RWPE2 (cell line): ENCODE measurements around the gene SMAD3.

ENCODE experiments used
- ATAC-seq: fragments of 200-7000 bp; cut with Tn5 transposase; 3 replicates; pipeline ENCODE4 v1.9.1; 2021; ENCODE audit warnings: low read depth
- DNase-seq: peaks from one replicate; pipeline ENCODE4 v3.0.0-alpha.2; 2020; ENCODE audit warnings: low spot score
- H3K27ac ChIP-seq: fragments of 450-650 bp; 2 replicates; pipeline ENCODE4 v1.5.1; 2017; ENCODE audit warnings: mild to moderate bottlenecking; ENCODE audit not compliant: poor library complexity, severe bottlenecking
- H3K27me3 ChIP-seq: fragments of 250-450 bp; sonication (Bioruptor Pico); 2 replicates; pipeline ENCODE4 v1.5.1; 2021; ENCODE audit warnings: mild to moderate bottlenecking, moderate library complexity; ENCODE audit not compliant: insufficient read depth, poor library complexity, severe bottlenecking
- H3K36me3 ChIP-seq: fragments of 250-450 bp; sonication (Bioruptor Pico); 2 replicates; pipeline ENCODE4 v1.5.1; 2020; ENCODE audit warnings: low read depth, mild to moderate bottlenecking, moderate library complexity
- H3K4me1 ChIP-seq: fragments of 250-450 bp; sonication (Bioruptor Pico); 2 replicates; pipeline ENCODE4 v1.5.1; 2021; ENCODE audit warnings: mild to moderate bottlenecking, moderate library complexity; ENCODE audit not compliant: insufficient read depth, poor library complexity, severe bottlenecking
- H3K4me3 ChIP-seq: fragments of 250-450 bp; sonication (Bioruptor Pico); 2 replicates; pipeline ENCODE4 v1.5.1; 2021; ENCODE audit warnings: mild to moderate bottlenecking, moderate library complexity; ENCODE audit not compliant: severe bottlenecking
- H3K9me3 ChIP-seq: fragments of 250-450 bp; sonication (Bioruptor Pico); 2 replicates; pipeline ENCODE4 v1.5.1; 2021; ENCODE audit warnings: mild to moderate bottlenecking, moderate library complexity; ENCODE audit not compliant: severe bottlenecking
- TF ChIP-seq, protein P1 (sequence below): fragments of 450-650 bp; IDR thresholded peaks from one replicate; pipeline ENCODE4 v1.5.1; 2017; ENCODE audit warnings: mild to moderate bottlenecking, moderate library complexity; ENCODE audit not compliant: poor library complexity, severe bottlenecking

The SMAD3 gene

GRCh38 chr15:67080900-67081431, 15.6 kb downstream of the SMAD3 start:
- TF ChIP-seq, protein P1, sequence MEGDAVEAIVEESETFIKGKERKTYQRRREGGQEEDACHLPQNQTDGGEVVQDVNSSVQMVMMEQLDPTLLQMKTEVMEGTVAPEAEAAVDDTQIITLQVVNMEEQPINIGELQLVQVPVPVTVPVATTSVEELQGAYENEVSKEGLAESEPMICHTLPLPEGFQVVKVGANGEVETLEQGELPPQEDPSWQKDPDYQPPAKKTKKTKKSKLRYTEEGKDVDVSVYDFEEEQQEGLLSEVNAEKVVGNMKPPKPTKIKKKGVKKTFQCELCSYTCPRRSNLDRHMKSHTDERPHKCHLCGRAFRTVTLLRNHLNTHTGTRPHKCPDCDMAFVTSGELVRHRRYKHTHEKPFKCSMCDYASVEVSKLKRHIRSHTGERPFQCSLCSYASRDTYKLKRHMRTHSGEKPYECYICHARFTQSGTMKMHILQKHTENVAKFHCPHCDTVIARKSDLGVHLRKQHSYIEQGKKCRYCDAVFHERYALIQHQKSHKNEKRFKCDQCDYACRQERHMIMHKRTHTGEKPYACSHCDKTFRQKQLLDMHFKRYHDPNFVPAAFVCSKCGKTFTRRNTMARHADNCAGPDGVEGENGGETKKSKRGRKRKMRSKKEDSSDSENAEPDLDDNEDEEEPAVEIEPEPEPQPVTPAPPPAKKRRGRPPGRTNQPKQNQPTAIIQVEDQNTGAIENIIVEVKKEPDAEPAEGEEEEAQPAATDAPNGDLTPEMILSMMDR = no peak
- no peak overlapping the region for H3K4me3 ChIP-seq
- DNase-seq = no peak
- no peaks in the 10 kb centered on the region for H3K27me3 ChIP-seq
- H3K27ac ChIP-seq = peak overlapping the region; percentile 27
- H3K4me1 ChIP-seq = peaks cover 74% of the 10 kb centered on the region
- H3K36me3 ChIP-seq = peaks cover 63% of the 10 kb centered on the region
- no peak for ATAC-seq
- H3K9me3 ChIP-seq = no peaks in the 10 kb centered on the region

- Histone ChIP-seq H3K9me3 (no peaks in the 10 kb centered on the region), H3K27ac (peak overlapping the region; percentile 27), H3K4me1 (peaks cover 71% of the 10 kb centered on the region), H3K27me3 (no peaks in the 10 kb centered on the region), H3K36me3 (peaks cover 57% of the 10 kb centered on the region), H3K4me3 (no peak overlapping the region)
- ATAC-seq (no peak), DNase-seq (no peak)
- TF ChIP-seq, protein P1 = no peak
These were observed 16.7 kb downstream of the SMAD3 start for GRCh38 chr15:67082007-67082536.

- Histone ChIP-seq H3K4me3 (no peak overlapping the region), H3K9me3 (no peaks in the 10 kb centered on the region), H3K27me3 (no peaks in the 10 kb centered on the region), H3K36me3 (peaks cover 50% of the 10 kb centered on the region), H3K4me1 (peaks cover 70% of the 10 kb centered on the region), H3K27ac (no peak overlapping the region)
- ATAC-seq (no peak), DNase-seq (no peak)
- TF ChIP-seq, protein P1 = no peak
These were observed 17.8 kb downstream of the SMAD3 start for GRCh38 chr15:67083135-67083762.

GRCh38 chr15:67084561-67084960, 19.2 kb downstream of the SMAD3 start:
- Histone ChIP-seq H3K4me1 (peaks cover 75% of the 10 kb centered on the region), H3K4me3 (no peak overlapping the region), H3K27ac (peak overlapping the region; percentile 27)

More at GRCh38 chr15:67084561-67084960, 19.2 kb downstream of the SMAD3 start:
- TF ChIP-seq, protein P1 = no peak
- no peak for ATAC-seq
- Histone ChIP-seq H3K36me3 (peaks cover 40% of the 10 kb centered on the region), H3K27me3 (no peaks in the 10 kb centered on the region), H3K9me3 (no peaks in the 10 kb centered on the region)
- no peak for DNase-seq
